Measurements from ENCODE around the gene BBLN.

The BBLN gene

GRCh38 chr9:128145951-128146351 lies 14.1 kb upstream of the BBLN start:
- no peak for DNase-seq

DNA sequence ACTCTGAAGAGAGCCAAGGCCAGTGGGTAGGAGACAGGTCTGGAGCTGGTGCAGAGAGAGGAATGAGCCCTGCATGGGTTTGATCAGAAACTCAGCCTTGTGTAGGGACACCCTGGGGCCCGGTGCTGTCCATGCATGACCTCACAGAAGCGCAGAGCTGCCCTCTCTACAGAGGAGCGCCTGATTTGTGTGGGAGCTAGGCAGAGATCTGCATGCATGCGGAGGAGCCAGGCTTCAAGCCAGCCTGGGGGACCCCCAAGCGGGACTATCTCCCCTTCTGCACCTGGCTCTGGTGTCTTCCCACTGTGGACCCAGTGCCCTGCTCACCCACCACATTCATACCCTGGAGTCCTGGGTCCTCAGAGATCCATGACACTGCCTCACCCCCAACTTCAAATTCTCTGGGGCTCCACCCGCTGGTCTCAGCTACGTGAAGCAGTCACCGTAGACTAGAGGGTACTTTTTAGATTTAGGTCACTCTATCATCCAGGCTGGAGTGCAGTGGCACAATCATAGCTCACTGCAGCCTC lies 13.4 kb upstream of the BBLN start:
- DNase-seq, result no peak

DNA sequence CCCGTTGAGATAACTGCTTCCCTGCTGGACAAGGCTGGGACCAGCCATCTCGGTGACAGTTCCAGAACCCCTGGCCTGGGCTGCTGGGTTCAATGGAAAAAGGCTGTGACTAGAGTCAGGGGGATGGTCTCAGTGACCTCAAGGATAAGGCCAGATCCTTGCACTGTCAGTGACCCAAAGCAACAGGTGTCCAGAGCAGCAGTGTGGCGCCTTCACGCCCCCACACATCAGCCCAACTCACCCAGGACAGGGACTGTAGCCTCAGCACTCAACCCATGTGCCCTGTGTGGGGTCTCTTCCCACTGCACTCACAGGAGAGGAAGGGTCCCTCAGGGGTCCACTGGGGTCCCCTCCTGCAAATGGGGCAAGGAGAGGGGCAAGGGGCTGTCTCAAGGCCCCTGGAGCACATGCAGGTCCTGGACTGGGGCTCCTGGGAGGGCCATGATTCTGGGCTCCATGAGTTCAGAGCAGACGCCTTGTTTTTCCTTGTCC lies 11.5 kb upstream of the BBLN start:
- DNase-seq, result no peak

- peak; percentile 50 for DNase-seq
Measured at GRCh38 chr9:128149001-128149701, 10.9 kb upstream of the BBLN start, which contains the start of gene LCN2. TSS of gene LCN2 (plus strand) at chr9:128149453. CDS start at chr9:128149526, 73 bp downstream.

GRCh38 chr9:128149951-128150593 lies 10.0 kb upstream of the BBLN start:
- DNase-seq, result no peak

GRCh38 chr9:128150594-128151308 lies 9.3 kb upstream of the BBLN start:
- no peak for DNase-seq

DNA sequence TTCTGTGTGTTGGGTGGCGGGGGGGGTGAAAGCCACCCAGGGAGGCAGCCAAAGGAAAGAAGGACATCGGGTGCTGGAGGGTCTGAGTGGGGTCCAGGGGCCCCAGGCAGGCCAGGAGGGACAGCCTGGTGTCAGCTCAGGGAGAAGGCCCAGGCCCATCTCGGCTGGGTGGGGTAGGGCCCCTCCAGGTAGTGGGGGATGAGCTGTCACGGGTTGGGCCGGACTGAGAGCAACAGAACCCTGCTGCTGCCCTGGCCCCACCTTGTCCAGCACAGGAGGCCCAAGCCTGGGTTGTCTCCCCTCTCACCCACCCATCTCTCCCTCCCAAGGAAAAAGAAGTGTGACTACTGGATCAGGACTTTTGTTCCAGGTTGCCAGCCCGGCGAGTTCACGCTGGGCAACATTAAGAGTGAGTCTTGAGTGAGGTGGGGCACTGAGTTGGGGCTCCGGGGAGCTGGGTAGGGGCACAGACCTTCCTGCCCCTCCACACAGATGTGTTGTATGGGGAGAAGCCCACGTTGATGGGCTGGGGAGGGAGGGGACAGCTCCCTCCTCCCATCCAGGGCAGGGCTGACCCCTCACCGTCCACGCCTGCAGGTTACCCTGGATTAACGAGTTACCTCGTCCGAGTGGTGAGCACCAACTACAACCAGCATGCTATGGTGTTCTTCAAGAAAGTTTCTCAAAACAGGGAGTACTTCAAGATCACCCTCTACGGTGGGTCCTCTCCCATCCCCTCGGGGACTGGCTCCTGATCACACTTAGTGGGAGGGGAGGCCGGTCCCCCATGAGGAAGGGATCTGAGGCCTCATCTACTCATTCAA lies 8.5 kb upstream of the BBLN start:
- no peak for DNase-seq

DNA sequence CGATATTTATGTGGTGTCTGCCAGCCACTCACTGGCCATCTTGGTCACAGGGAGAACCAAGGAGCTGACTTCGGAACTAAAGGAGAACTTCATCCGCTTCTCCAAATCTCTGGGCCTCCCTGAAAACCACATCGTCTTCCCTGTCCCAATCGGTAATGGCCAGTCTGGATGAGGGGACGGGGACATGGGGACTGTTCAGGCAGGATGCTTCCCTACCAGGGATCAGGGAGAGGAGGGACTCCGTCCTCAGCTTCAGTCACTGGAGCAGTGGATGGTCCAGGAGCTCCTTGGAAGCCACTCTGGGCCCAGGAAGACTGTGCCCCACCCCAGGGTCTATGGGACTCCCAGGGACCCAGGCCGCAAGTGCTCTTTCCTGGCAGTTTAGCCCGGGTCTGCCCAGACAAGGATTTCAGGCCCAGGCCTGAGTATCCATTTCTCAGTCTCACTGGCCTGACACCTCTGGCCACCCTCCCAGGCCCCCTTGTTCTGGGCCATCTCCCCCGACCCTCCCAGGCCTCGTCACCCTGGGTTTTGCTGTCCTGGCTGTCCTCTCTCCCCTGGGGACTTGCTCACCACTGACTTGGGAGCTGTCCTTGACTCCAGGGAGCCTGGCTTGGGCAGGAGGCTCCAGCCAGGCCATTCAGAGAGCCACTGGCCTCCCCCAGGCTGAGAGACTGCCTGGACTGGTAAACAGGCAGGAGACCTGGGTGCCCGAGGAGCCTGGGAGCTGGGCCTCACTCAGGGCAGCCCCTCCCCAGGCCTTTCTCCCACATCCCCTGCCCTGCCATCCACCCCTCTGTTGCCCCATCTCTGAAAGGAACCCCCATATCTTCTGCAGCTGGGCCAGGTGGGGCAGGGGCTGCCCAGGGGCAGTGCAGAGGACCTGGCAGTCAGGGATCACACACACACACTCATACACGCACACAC lies 7.7 kb upstream of the BBLN start:
- DNase-seq, result no peak

DNA sequence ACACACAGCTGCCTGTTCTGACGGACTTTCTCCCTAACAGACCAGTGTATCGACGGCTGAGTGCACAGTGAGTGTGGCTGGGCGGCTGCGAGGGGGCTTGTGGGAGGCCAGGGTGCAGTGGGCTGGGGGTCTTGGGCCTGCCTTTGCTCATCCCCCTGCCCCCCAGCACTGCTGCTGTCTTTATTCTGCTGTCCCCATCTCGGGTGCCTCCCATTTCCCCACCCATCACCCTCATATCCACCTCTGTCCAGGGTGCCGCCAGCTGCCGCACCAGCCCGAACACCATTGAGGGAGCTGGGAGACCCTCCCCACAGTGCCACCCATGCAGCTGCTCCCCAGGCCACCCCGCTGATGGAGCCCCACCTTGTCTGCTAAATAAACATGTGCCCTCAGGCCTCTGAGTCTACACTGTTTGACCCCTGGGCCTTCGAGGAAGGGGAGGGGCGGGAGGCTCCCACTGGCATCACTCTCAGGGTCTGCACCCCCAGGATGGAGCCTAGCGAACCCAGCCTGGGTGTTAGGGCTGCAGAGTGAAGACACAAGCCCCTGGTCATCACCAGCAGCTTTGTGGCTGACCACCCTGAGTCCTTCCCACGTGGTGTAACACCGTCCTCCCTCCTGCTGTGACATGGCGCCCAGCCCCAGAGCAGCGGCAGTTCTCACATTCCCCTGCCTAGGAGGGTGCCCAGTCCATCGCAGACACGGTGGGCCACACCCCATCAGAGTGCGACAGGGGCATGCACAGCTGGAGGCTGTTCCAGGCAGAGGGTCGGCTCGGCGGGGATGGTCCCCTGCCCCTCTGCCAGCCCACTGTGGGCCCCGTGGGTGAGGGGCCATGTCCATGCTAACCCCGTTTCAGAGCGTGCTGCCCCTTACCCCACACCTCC lies 6.8 kb upstream of the BBLN start:
- DNase-seq, result no peak

- no peak for DNase-seq
Measured at GRCh38 chr9:128153947-128154695, 5.9 kb upstream of the BBLN start.

- DNase-seq, result no peak
Measured at GRCh38 chr9:128155736-128156500, 4.1 kb upstream of the BBLN start.

GRCh38 chr9:128159522-128159783 lies 612 bp upstream of the BBLN start:
- no peak for DNase-seq

GRCh38 chr9:128160603-128160987 lies 530 bp downstream of the BBLN start:
- no peak for DNase-seq

DNA sequence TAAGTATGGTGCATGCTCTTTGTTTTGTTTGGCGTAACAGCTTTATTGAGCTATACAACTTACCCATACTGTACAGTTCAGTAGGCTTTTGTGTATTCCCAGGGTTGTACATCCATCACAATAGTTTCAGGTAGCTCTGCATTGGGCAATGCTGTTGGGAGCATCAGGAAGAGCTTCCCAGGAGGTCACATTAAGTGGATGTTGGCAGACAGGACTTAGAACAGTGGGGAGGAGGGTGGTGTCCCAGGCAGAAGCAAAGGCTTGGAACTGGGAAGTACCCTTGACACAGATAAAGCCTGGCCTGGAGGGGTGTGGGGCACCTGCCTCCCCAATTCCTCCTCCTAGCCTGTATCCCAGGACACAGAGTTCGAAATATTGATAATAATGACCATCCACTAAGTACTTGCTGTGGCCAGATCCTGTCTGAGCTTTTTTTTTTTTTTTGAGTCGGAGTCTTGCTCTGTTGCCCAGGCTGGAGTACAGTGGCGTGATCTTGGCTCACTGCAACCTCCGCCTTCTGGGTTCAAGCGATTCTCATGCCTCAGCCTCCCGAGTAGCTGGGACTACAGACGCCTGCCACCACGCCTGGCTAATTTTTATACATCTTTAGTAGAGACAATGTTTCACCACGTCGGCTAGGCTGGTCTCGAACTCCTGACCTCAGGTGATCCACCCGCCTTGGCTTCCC lies 1.3 kb downstream of the BBLN start:
- no peak for DNase-seq

DNA sequence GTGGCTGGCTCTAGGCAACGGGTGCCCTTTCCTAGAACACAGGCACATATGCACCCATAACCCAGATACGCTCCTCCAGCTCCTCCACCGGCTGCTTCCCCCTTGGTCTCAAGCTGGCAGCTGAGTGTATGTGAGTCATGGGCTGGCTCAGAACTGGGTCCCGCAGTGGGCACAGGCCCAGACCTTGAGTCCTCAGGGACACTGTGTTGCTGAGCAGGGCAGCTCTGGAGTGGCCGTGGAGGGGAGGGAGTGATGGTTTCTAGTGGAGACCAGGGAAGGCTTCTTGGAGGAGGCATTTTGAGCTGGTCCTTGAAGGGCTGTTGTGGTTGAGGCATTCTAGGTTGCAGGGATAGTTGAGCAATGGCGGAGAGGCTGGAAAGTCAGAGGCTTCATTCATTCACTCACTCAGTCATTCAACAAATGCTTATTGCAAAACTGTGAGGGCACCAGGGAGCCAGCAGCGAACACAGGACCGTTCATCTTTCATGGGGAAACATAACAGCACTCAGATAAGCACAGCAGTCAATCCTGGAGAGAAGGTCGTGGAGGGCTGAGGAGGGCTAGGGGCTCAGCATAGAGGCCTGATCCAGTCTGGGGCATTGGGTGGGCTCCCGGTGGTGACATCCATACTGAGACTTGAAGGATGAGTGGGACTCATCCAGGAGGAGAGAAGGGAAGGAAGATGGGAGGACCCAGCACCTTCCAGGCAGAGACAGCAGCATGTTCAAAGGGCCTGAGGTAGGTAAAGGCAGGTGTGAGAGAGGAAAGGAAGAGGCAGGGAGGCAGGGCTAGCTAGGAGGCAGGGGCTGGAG lies 2.4 kb downstream of the BBLN start:
- DNase-seq, result no peak

- no peak for DNase-seq
Measured at GRCh38 chr9:128163027-128163515, 3.0 kb downstream of the BBLN start.

GRCh38 chr9:128163523-128164306 lies 3.6 kb downstream of the BBLN start:
- no peak for DNase-seq
